Sigmoid colon (tissue), 4 donors: ENCODE data around the gene NTM.

Source experiments
- CTCF ChIP-seq, 4 experiments: fragments of 450-650 bp in 3 of 4; fragments of 200-600 bp in 1 of 4; IDR thresholded peaks; one replicate each; pipeline ENCODE4 v1.5.1; 2016 to 2019; ENCODE audit warnings: antibody characterized with exemption in 4 of 4, mild to moderate bottlenecking in 3 of 4, moderate library complexity in 2 of 4
- EP300 ChIP-seq, 4 donors: sonication (generic); formaldehyde crosslinking; IDR thresholded peaks; one replicate each; pipeline ENCODE4 v1.6.1; 2017; ENCODE audit warnings: antibody characterized with exemption in 4 of 4
- POLR2A ChIP-seq, 2 donors: fragments of 450-650 bp; IDR thresholded peaks; one replicate each; pipeline ENCODE4 v1.6.1; 2016; ENCODE audit warnings: antibody characterized with exemption in 2 of 2, mild to moderate bottlenecking in 2 of 2, moderate library complexity in 2 of 2

- TF ChIP-seq CTCF (IDR thresholded peaks at IDR 0.05) (no peak), EP300 (IDR thresholded peaks at IDR 0.05) (no peak), POLR2A (IDR thresholded peaks at IDR 0.05) (no peak)
Observed at GRCh38 chr11:131787119-131787518, 416.7 kb downstream of the NTM start.
